HEK293T (cell line): Measurements from ENCODE around the gene ADPGK.
A peak's percentile ranks its signal among the peaks of the same experiment; 100 is the strongest.

Source experiments
- BHLHE40 ChIP-seq: fragments of 450-650 bp; IDR thresholded peaks from 2 replicates; pipeline ENCODE4 v1.6.1; 2016; ENCODE audit warnings: mild to moderate bottlenecking, moderate library complexity, borderline replicate concordance
- CTBP1 ChIP-seq: fragments of 450-650 bp; IDR thresholded peaks from 2 replicates; pipeline ENCODE4 v1.6.1; 2016; ENCODE audit warnings: borderline replicate concordance
- ELF4 ChIP-seq: fragments of 450-650 bp; IDR thresholded peaks from 2 replicates; pipeline ENCODE4 v1.6.1; 2017; ENCODE audit warnings: antibody characterized with exemption
- FOXA1 ChIP-seq: fragments of 450-650 bp; IDR thresholded peaks from 2 replicates; pipeline ENCODE4 v1.6.1; 2016; ENCODE audit warnings: mild to moderate bottlenecking
- FOXK2 ChIP-seq: fragments of 450-650 bp; IDR thresholded peaks from 2 replicates; pipeline ENCODE4 v1.6.1; 2016; ENCODE audit warnings: mild to moderate bottlenecking
- FOXM1 ChIP-seq: fragments of 450-650 bp; IDR thresholded peaks from 2 replicates; pipeline ENCODE4 v1.6.1; 2017; ENCODE audit warnings: mild to moderate bottlenecking, borderline replicate concordance
- L3MBTL2 ChIP-seq: fragments of 450-650 bp; conservative IDR thresholded peaks from 2 replicates; pipeline ENCODE4 v1.6.1; 2016; ENCODE audit warnings: mild to moderate bottlenecking
- LEF1 ChIP-seq: fragments of 450-650 bp; IDR thresholded peaks from 2 replicates; pipeline ENCODE4 v1.6.1; 2017; ENCODE audit warnings: mild to moderate bottlenecking, borderline replicate concordance
- NFRKB ChIP-seq: fragments of 450-650 bp; IDR thresholded peaks from 2 replicates; pipeline ENCODE4 v1.6.1; 2016; ENCODE audit warnings: mild to moderate bottlenecking, moderate library complexity
- SP1 ChIP-seq: fragments of 450-650 bp; IDR thresholded peaks from 2 replicates; pipeline ENCODE4 v1.6.1; 2017
- SUZ12 ChIP-seq: fragments of 450-650 bp; IDR thresholded peaks from 2 replicates; pipeline ENCODE4 v1.6.1; 2016; ENCODE audit warnings: mild to moderate bottlenecking
- TARDBP ChIP-seq: fragments of 450-650 bp; IDR thresholded peaks from 2 replicates; pipeline ENCODE4 v1.6.1; 2016
- ZNF384 ChIP-seq: fragments of 450-650 bp; IDR thresholded peaks from 2 replicates; pipeline ENCODE4 v1.6.1; 2016
- TF ChIP-seq, protein P1 (sequence below): fragments of 450-650 bp; IDR thresholded peaks from 2 replicates; pipeline ENCODE4 v1.6.1; 2016

DNA sequence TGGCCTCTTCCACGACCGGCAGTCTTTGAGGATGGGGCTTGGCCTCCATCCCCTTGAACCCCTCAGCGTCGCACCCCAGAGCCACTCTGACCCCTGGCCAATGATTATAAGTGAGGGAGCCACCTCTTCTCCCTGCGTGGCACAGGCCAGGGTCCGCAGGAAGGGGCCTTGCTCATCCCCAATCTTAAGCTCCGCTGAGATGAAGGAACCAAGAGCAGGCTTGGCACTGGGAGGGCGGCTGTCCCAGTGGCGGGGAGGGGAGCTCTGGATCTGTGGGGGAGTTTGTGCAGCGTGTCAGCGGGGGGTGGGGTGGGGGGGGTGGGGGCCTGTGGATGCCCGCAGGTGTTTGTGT, 13.8 kb upstream of the ADPGK start:
- TF ChIP-seq LEF1 (no peak), L3MBTL2 (peak; percentile 36; the same call in 1 of the 2 replicates), SP1 (no peak), NFRKB (no peak), ELF4 (no peak), BHLHE40 (no peak), TARDBP (no peak), FOXA1 (no peak), FOXK2 (no peak), CTBP1 (no peak), SUZ12 (no peak), ZNF384 (no peak), FOXM1 (no peak)
- TF ChIP-seq, protein P1, sequence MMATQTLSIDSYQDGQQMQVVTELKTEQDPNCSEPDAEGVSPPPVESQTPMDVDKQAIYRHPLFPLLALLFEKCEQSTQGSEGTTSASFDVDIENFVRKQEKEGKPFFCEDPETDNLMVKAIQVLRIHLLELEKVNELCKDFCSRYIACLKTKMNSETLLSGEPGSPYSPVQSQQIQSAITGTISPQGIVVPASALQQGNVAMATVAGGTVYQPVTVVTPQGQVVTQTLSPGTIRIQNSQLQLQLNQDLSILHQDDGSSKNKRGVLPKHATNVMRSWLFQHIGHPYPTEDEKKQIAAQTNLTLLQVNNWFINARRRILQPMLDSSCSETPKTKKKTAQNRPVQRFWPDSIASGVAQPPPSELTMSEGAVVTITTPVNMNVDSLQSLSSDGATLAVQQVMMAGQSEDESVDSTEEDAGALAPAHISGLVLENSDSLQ = no peak
